GM19438 (cell line): ENCODE data around the gene PIEZO2.
"Not testable (repeated sequence)": the region's sequence is repeated elsewhere in the genome, so short reads cannot be mapped to it uniquely, and the experiment has no call there.

Experiments used
- ATAC-seq: cut with Tn5 transposase; IDR thresholded peaks from one replicate; pipeline ENCODE4 v1.9.1; 2021; ENCODE audit warnings: low read depth; ENCODE audit not compliant: unreplicated experiment

The PIEZO2 gene

GRCh38 chr18:10661317-10661716 lies 488.1 kb downstream of the PIEZO2 start:
- ATAC-seq = no peak

DNA sequence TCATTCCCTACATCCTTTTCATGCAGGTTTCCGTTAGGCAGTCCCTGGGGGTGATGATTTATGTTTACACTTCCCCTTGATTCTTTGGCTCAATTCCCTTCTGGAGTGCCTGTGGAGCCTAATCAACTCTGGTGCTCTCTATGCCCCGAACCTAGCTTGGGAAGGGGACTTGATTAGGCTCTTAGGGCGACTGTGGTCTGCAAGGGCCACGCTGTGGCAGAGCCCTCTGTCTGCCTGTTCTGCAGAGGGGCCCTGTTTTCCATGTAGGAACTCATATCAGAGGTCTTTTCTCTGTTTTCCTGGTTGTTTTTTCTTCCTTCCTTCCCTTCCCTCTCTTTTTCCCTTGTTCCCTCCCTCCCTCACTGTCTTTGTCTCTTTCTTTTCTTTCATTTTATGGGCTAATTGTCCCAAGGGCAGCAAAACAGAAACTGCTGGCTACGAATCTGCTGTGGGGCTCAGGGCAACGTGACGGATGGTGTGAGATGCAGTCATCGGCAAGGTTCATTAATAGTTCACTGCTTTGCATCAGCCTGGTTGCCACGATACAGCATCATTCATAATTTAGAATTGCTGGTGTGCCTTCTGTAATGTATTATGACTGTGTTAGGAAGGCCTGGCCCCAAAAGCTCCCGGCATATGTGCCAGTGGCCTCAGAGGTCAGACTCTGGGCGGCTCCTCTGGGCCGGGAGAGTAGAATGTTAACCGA lies 489.0 kb downstream of the PIEZO2 start:
- no peak for ATAC-seq

DNA sequence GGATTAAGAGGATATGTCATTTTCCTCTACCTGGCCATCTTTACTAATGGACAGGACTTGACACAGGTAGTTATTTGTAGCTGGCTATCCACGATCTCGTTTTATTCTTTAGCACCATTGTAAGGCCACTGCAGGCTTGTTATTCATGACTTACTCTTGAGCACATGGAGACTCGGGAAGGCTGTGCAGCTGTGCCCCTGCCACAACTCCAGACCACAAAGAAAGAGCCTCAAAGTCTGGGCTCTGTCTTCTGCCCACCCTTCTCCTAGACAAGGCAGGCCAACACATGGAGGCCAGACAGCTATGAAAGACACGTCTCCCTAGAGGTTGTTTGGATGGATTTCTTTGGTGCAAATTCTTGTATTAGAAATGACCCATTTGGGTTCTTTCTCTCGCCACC lies 489.8 kb downstream of the PIEZO2 start:
- no peak for ATAC-seq

DNA sequence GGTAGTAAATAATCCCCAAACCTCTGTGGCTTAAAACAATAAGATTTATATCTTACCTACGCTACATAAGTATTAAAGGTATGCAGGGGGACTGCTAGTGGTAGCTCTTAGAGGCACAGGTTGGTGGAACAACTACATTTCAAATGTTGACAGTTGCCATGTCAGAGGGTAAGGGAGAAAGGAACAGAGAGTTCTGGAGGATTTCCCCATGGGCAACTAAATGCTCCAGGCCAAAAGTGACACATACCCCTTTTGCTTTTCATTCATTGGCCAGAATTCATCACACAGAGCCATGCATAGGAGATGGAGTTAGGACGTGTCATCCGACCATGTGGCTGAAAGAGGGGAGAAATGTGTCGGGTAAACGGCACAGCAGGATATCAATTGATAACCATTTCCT lies 490.4 kb downstream of the PIEZO2 start:
- no peak for ATAC-seq

DNA sequence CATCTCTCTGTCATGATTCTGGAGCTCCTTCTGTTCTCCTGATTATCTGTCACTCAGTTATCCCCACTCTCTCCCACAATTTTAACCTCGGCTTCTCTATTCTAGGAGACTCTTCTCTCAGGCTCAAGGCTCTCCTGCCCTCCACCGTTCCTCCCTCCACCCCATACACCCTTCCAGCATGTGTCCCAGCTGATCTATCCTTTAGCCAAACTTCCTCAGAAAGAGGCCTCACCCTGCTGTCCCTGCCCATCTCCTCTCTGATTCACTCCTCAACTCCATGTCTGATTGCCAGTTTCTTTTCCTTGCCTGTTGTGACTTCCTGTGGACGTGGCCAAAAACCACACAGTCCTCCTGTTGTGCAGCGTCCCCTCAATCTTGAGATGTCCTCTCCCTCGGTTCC lies 505.4 kb downstream of the PIEZO2 start:
- not testable (repeated sequence) for ATAC-seq

DNA sequence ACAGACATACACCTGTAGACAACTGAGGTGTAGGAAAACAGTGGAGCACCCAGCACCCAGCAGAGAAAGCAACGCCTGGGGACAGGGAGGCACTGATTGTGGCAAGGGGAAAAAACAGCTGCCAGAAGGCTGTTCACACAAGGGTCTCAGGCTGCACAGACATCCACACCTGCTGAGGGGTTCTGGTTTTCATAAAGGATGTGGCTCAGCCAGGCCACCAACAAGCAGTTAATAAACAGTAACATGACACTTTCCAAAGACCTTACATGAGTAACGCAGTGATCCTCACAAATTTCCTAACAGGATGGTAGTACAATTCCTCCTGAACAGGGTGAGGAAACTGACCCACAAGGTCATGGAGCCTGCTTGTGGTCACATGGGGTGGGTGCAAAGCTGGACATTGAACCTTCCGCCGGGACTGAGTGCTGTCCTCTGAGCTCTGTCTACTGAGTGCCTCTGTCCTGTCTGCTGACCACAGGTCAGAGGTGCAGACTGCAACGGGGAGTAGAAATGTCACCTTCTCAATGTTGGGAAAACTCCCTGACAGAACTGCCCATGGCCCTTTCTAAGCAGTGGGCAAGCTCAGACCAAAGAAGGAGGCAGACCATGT lies 506.3 kb downstream of the PIEZO2 start:
- ATAC-seq = peak; percentile 71

DNA sequence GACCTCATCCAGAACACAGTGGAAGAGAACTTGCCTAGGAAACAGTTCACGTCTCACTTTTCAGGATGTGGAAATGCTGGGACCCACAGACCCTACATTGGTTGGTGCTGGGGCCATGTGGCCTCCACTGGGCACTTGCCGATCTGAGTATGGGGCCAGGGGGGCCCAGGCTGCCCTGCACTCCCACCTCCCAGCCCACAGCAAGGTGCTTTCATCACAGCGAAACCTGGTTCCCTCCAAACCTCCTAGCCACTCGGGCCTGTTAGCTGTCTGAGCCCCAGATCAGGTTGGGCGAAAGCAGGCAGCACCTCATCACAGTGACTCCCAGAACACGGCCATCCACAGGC lies 510.9 kb downstream of the PIEZO2 start:
- ATAC-seq = not testable (repeated sequence)

GRCh38 chr18:10637858-10638538 lies 511.4 kb downstream of the PIEZO2 start:
- ATAC-seq = not testable (repeated sequence)

DNA sequence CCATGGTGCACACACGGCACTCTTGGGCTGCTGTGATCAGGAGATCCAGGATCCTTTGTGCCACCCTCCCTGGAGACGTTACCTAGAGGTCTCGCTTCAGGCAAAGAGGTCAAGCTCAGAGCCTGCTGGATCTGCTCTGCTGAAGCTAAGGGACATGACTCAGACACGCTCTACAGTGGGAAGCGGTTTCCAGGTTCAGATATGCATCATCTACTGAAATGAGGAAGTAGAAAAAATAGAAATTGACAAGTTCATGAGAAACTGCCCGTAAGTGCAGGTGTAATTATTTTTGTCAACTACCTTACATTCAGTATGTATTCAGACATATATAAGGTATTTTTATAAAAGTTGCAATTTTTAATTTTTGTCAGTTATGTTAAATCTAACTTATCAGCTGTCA lies 520.3 kb downstream of the PIEZO2 start:
- ATAC-seq = peak; percentile 96

GRCh38 chr18:10626606-10627213 lies 522.7 kb downstream of the PIEZO2 start:
- ATAC-seq = not testable (repeated sequence)

- ATAC-seq = not testable (repeated sequence)
Observed at GRCh38 chr18:10623606-10624005, 525.8 kb downstream of the PIEZO2 start.

DNA sequence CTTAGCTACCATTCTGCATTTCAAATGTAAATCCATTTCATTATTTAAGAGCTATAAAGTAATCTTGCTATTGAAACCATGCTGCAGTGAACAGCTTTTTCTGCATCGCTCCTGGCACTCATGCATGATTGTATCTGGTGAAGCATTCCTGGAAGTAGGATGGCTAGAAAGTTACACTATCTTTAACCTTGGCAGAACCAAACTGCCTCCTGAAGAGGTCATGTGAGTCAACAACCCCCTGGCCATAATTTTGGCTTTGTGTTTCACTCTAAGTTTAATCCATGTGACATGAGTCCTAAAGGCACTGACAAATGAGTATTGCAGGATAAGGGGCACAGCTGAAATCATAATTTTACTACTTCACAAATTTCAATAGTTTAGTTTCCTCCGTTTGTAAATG lies 526.4 kb downstream of the PIEZO2 start:
- not testable (repeated sequence) for ATAC-seq

DNA sequence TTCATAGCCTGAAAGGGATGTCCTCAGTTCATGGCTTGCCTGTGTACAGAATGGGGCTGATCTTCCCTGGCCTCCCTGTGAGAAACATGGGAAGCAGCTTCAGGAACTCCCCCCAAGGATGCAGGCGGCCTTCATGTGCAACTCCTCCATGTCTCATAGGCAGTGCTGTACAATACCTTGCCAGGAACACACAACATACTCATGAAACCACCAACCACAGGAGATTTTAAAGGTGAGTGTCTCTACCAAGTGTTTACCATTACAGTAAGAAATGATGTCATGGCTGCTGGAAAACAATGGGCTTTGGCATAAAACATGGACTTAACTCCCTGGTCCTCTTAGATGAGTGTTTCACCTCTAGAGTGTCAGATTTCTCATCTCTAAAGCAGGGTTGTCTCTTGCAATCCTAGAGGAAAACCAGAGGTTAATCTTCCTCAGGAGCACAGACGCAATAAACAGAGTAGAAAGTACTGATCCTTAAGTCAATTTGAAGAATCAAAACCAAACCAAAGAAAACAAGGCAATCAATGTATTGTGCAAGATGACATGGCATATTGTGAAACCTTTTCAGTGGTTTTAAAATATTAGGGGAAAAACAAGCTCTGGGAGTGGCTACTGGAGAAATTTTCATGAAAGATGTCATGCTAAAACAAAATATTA lies 528.6 kb downstream of the PIEZO2 start:
- not testable (repeated sequence) for ATAC-seq
